SK-N-SH treated with all-trans-retinoic acid at 6 μM for 48 hours (cell line): Measurements from ENCODE around the gene DNAJB12.
A peak's percentile ranks its signal among the peaks of the same experiment; 100 is the strongest.

Source experiments
- ATAC-seq: fragments of 200-7000 bp; cut with Tn5 transposase; 3 replicates; pipeline ENCODE4 v1.9.1; 2020; ENCODE audit warnings: mild to moderate bottlenecking, moderate library complexity
- ARNTL ChIP-seq: fragments of 450-650 bp; formaldehyde crosslinking; IDR thresholded peaks from 2 replicates; pipeline ENCODE4 v1.5.0; 2020; ENCODE audit warnings: low read depth, mild to moderate bottlenecking, moderate library complexity, borderline replicate concordance
- BACH2 ChIP-seq: fragments of 250-450 bp; sonication (Bioruptor Pico); IDR thresholded peaks from 2 replicates; pipeline ENCODE4 v1.9.0; 2021; ENCODE audit warnings: mild to moderate bottlenecking, borderline replicate concordance
- CSDC2 ChIP-seq: fragments of 250-450 bp; sonication (Bioruptor Pico); IDR thresholded peaks from 2 replicates; pipeline ENCODE4 v1.5.0; 2020; ENCODE audit warnings: mild to moderate bottlenecking, moderate library complexity
- ESRRG ChIP-seq: fragments of 250-450 bp; sonication (Bioruptor Pico); IDR thresholded peaks from 2 replicates; pipeline ENCODE4 v1.6.1; 2021; ENCODE audit warnings: mild to moderate bottlenecking
- GLIS3 ChIP-seq: fragments of 250-450 bp; sonication (Bioruptor Pico); IDR thresholded peaks from 2 replicates; pipeline ENCODE4 v1.5.0; 2020; ENCODE audit warnings: mild to moderate bottlenecking, moderate library complexity
- ISL1 ChIP-seq: fragments of 250-450 bp; sonication (Bioruptor Pico); IDR thresholded peaks from 2 replicates; pipeline ENCODE4 v2.1.2; 2022; ENCODE audit warnings: mild to moderate bottlenecking, moderate library complexity
- PPARA ChIP-seq: fragments of 250-450 bp; sonication (Bioruptor Pico); IDR thresholded peaks from 2 replicates; pipeline ENCODE4 v1.5.0; 2020; ENCODE audit warnings: mild to moderate bottlenecking, borderline replicate concordance
- RARB ChIP-seq: fragments of 250-450 bp; sonication (Bioruptor Pico); IDR thresholded peaks from 2 replicates; pipeline ENCODE4 v1.8.0; 2021; ENCODE audit warnings: mild to moderate bottlenecking, moderate library complexity
- SNAI2 ChIP-seq: fragments of 250-450 bp; sonication (Bioruptor Pico); IDR thresholded peaks from 2 replicates; pipeline ENCODE4 v1.5.0; 2020; ENCODE audit warnings: mild to moderate bottlenecking, moderate library complexity
- TCF4 ChIP-seq: fragments of 250-450 bp; sonication (Bioruptor Pico); IDR thresholded peaks from 2 replicates; pipeline ENCODE4 v1.8.0; 2021; ENCODE audit warnings: mild to moderate bottlenecking, moderate library complexity, borderline replicate concordance
- TOX ChIP-seq: fragments of 250-450 bp; sonication (Bioruptor Pico); IDR thresholded peaks from 2 replicates; pipeline ENCODE4 v1.8.0; 2021; ENCODE audit warnings: mild to moderate bottlenecking, moderate library complexity, borderline replicate concordance
- ZC3H10 ChIP-seq: fragments of 250-450 bp; sonication (Bioruptor Pico); IDR thresholded peaks from 2 replicates; pipeline ENCODE4 v1.5.1; 2021; ENCODE audit warnings: mild to moderate bottlenecking, moderate library complexity
- ZFP3 ChIP-seq: fragments of 250-450 bp; sonication (Bioruptor Pico); IDR thresholded peaks from 2 replicates; pipeline ENCODE4 v1.5.0; 2020; ENCODE audit warnings: mild to moderate bottlenecking, moderate library complexity
- ZFP30 ChIP-seq: fragments of 450-650 bp; formaldehyde crosslinking; IDR thresholded peaks from 2 replicates; pipeline ENCODE4 v1.5.0; 2022; ENCODE audit warnings: mild to moderate bottlenecking, moderate library complexity
- ZNF565 ChIP-seq: fragments of 450-650 bp; formaldehyde crosslinking; conservative IDR thresholded peaks from 2 replicates; pipeline ENCODE4 v1.5.0; 2020; ENCODE audit warnings: low read depth, mild to moderate bottlenecking, moderate library complexity
- ZNF70 ChIP-seq: fragments of 450-650 bp; formaldehyde crosslinking; IDR thresholded peaks from 2 replicates; pipeline ENCODE4 v1.5.0; 2020; ENCODE audit warnings: mild to moderate bottlenecking, moderate library complexity
- ZNF8 ChIP-seq: fragments of 450-650 bp; formaldehyde crosslinking; IDR thresholded peaks from 2 replicates; pipeline ENCODE4 v1.5.0; 2020; ENCODE audit warnings: mild to moderate bottlenecking, moderate library complexity
- TF ChIP-seq, protein P1 (sequence below): fragments of 250-450 bp; sonication (Bioruptor Pico); IDR thresholded peaks from 2 replicates; pipeline ENCODE4 v1.5.0; 2020; ENCODE audit warnings: mild to moderate bottlenecking, moderate library complexity
- TF ChIP-seq, protein P2 (sequence below): fragments of 250-450 bp; sonication (Bioruptor Pico); IDR thresholded peaks from 2 replicates; pipeline ENCODE4 v1.5.1; 2021; ENCODE audit warnings: mild to moderate bottlenecking, moderate library complexity
- TF ChIP-seq, protein P3 (sequence below): fragments of 250-450 bp; sonication (Bioruptor Pico); IDR thresholded peaks from 2 replicates; pipeline ENCODE4 v1.8.0; 2021; ENCODE audit warnings: low read depth, mild to moderate bottlenecking, moderate library complexity, borderline replicate concordance
- TF ChIP-seq, protein P4 (sequence below): fragments of 250-450 bp; sonication (Bioruptor Pico); IDR thresholded peaks from 2 replicates; pipeline ENCODE4 v1.5.1; 2020; ENCODE audit warnings: low read depth, mild to moderate bottlenecking, moderate library complexity
- TF ChIP-seq, protein P5 (sequence below): fragments of 250-450 bp; sonication (Bioruptor Pico); IDR thresholded peaks from 2 replicates; pipeline ENCODE4 v1.8.0; 2020; ENCODE audit warnings: mild to moderate bottlenecking, moderate library complexity, borderline replicate concordance

Gene DNAJB12

DNA sequence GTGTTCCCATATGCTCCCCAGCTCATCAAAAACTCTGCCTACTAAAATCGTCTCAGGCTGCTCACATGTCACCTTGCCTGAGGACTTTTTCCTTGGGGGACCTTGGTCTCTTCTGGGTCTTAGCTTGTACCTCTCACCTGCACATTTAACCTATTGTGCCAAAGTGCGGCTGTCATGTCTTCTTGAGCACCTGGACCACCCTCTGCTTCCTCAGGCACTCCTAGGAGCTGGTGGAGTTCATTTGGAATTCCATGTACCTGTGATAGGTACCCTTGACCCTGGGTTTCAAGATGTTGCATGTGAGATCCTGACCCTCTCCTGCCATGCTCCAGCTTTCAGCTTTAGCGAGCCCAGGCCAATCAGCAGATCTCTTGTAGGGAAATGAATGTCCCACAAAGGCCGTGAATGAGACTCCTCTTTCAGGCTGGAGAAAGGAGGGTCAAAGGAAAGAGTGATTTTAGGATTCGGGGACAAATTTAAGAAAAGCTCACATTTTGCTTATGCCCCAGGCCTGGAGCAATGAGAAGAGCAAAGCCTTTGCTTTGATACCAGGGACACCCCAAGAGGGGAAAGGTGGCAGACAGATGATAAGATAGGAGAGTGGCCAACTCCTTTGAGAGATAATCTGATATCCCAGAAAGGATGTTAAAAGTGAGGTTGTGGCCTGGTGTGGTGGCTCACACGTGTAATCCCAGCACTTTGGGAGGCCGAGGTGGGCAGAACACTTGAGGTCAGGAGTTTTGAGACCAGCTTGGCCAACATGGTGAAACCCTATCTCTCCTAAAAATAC is 10.6 kb upstream of the DNAJB12 start (continued):
- TF ChIP-seq, protein P1, sequence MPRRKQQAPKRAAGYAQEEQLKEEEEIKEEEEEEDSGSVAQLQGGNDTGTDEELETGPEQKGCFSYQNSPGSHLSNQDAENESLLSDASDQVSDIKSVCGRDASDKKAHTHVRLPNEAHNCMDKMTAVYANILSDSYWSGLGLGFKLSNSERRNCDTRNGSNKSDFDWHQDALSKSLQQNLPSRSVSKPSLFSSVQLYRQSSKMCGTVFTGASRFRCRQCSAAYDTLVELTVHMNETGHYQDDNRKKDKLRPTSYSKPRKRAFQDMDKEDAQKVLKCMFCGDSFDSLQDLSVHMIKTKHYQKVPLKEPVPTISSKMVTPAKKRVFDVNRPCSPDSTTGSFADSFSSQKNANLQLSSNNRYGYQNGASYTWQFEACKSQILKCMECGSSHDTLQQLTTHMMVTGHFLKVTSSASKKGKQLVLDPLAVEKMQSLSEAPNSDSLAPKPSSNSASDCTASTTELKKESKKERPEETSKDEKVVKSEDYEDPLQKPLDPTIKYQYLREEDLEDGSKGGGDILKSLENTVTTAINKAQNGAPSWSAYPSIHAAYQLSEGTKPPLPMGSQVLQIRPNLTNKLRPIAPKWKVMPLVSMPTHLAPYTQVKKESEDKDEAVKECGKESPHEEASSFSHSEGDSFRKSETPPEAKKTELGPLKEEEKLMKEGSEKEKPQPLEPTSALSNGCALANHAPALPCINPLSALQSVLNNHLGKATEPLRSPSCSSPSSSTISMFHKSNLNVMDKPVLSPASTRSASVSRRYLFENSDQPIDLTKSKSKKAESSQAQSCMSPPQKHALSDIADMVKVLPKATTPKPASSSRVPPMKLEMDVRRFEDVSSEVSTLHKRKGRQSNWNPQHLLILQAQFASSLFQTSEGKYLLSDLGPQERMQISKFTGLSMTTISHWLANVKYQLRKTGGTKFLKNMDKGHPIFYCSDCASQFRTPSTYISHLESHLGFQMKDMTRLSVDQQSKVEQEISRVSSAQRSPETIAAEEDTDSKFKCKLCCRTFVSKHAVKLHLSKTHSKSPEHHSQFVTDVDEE (CRISPR knock-in tag) = no peak
- TF ChIP-seq ZNF8 (no peak), ZFP3 (CRISPR knock-in tag) (no peak), ARNTL (CRISPR knock-in tag) (no peak)

DNA sequence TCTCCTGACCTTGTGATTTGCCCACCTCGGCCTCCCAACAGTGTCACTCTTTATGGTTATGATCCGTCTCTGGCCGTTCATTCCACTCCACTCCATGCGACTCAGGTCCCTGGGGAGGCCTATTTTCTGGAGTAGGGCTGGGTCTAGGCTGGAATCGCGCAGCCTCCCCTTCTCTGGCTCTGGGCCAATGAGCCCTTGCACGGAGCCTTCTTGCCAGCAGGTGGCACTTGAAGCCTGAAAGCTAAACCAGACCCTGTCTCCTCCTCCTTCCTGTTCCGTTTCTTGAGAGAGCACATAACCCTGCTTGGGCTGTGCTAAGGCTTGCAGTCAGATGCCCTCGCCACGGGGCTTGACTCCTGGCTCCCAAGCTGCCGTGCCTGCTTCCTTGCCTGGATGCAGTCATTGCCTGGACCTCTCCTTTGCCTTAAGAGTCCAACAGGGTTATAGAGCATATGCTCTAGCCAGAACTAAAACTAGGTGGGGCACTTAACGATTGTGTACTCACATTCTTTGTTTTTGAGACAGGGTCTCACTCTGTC is 9.6 kb upstream of the DNAJB12 start:
- ATAC-seq = peak; percentile 98
- TF ChIP-seq, protein P2, sequence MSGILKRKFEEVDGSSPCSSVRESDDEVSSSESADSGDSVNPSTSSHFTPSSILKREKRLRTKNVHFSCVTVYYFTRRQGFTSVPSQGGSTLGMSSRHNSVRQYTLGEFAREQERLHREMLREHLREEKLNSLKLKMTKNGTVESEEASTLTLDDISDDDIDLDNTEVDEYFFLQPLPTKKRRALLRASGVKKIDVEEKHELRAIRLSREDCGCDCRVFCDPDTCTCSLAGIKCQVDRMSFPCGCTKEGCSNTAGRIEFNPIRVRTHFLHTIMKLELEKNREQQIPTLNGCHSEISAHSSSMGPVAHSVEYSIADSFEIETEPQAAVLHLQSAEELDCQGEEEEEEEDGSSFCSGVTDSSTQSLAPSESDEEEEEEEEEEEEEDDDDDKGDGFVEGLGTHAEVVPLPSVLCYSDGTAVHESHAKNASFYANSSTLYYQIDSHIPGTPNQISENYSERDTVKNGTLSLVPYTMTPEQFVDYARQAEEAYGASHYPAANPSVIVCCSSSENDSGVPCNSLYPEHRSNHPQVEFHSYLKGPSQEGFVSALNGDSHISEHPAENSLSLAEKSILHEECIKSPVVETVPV = no peak
- TF ChIP-seq ISL1 (CRISPR knock-in tag) (no peak), ARNTL (CRISPR knock-in tag) (no peak), ZFP30 (no peak), ZFP3 (CRISPR knock-in tag) (no peak), PPARA (CRISPR knock-in tag) (no peak), ZNF565 (CRISPR knock-in tag) (no peak), CSDC2 (CRISPR knock-in tag) (no peak), ZC3H10 (CRISPR knock-in tag) (no peak), TCF4 (CRISPR knock-in tag) (no peak)
- TF ChIP-seq, protein P3, sequence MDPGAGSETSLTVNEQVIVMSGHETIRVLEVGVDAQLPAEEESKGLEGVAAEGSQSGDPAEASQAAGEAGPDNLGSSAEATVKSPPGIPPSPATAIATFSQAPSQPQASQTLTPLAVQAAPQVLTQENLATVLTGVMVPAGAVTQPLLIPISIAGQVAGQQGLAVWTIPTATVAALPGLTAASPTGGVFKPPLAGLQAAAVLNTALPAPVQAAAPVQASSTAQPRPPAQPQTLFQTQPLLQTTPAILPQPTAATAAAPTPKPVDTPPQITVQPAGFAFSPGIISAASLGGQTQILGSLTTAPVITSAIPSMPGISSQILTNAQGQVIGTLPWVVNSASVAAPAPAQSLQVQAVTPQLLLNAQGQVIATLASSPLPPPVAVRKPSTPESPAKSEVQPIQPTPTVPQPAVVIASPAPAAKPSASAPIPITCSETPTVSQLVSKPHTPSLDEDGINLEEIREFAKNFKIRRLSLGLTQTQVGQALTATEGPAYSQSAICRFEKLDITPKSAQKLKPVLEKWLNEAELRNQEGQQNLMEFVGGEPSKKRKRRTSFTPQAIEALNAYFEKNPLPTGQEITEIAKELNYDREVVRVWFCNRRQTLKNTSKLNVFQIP (CRISPR knock-in tag) = no peak

DNA sequence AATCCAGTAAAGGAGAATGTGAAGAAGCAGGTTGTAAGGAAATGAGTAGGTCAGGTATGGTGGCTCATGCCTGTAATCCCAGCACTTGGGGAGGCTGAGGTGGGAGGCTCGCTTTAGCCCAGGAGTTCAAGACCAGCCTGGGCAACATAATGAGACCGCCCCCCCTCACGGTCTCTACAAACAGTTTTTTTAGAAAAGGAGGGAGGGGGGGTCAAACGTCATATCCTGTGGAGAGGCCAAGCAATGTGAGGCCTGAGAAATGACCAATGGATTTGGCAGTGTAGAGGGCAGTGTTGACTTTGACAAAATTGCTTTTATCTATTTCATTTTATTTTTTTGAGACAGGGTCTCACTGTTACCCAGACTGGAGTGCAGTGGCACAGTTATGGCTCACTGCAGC is 2.3 kb upstream of the DNAJB12 start:
- ATAC-seq = no peak
- TF ChIP-seq ZFP3 (CRISPR knock-in tag) = no peak

DNA sequence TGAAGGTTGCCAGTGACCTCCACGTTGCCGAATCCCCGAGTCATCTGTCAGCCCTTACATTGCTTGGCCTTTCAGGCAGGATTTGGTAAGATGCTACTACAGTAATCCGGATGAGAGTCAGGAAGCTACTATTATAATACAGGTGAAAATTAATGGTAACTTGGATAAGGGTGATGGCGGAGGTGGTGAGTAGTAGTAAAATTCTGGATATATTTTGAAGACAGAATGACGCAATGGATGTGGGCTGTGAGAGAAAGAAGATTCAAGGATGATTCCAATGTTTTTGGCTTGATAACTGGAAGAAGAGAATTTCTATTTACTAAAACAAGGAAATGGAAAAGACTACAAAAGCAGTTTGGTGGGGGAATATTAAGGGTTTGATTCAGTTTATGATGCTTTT is 1.4 kb upstream of the DNAJB12 start:
- no peak for TF ChIP-seq TOX (CRISPR knock-in tag)
- no peak for TF ChIP-seq ZFP30
- TF ChIP-seq TCF4 (CRISPR knock-in tag) = no peak
- TF ChIP-seq ZNF70 = no peak
- ATAC-seq = no peak

DNA sequence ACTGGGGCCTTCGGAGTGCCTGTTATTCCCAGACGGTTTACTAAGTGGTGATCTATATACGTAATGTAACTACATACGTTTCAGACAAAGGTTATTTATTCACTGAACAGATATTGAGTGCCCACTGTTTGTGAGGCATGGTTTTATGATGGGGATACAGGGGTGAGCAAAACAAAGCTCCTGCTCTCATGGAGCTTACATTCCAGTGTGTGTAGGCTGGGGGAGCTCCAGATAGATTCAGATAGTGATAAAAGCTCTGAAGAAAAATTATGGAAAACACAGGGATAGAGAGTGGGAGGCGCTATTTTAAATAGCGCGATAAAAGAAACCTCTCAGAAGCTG is 466 bp upstream of the DNAJB12 start:
- TF ChIP-seq ARNTL (CRISPR knock-in tag) (no peak), ZNF565 (CRISPR knock-in tag) (no peak), ZNF8 (no peak), SNAI2 (no peak), RARB (CRISPR knock-in tag) (no peak), GLIS3 (CRISPR knock-in tag) (no peak), ZFP3 (CRISPR knock-in tag) (no peak), ESRRG (CRISPR knock-in tag) (no peak), TOX (CRISPR knock-in tag) (no peak), BACH2 (CRISPR knock-in tag) (no peak)
- TF ChIP-seq, protein P4, sequence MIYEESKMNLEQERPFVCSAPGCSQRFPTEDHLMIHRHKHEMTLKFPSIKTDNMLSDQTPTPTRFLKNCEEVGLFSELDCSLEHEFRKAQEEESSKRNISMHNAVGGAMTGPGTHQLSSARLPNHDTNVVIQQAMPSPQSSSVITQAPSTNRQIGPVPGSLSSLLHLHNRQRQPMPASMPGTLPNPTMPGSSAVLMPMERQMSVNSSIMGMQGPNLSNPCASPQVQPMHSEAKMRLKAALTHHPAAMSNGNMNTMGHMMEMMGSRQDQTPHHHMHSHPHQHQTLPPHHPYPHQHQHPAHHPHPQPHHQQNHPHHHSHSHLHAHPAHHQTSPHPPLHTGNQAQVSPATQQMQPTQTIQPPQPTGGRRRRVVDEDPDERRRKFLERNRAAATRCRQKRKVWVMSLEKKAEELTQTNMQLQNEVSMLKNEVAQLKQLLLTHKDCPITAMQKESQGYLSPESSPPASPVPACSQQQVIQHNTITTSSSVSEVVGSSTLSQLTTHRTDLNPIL (CRISPR knock-in tag) = no peak
- TF ChIP-seq, protein P5, sequence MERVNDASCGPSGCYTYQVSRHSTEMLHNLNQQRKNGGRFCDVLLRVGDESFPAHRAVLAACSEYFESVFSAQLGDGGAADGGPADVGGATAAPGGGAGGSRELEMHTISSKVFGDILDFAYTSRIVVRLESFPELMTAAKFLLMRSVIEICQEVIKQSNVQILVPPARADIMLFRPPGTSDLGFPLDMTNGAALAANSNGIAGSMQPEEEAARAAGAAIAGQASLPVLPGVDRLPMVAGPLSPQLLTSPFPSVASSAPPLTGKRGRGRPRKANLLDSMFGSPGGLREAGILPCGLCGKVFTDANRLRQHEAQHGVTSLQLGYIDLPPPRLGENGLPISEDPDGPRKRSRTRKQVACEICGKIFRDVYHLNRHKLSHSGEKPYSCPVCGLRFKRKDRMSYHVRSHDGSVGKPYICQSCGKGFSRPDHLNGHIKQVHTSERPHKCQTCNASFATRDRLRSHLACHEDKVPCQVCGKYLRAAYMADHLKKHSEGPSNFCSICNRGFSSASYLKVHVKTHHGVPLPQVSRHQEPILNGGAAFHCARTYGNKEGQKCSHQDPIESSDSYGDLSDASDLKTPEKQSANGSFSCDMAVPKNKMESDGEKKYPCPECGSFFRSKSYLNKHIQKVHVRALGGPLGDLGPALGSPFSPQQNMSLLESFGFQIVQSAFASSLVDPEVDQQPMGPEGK (CRISPR knock-in tag) = no peak
- ATAC-seq = no peak
